Activated B cell treated with CpG ODN at 0.5 μM for 24 hours (primary cell): Measurements from ENCODE around the gene ZNF616. TPM values are rescaled to one million over a fixed set of nuclear protein-coding genes. Genes with fewer than 3 reads are reported as not detected.
"Not testable (repeated sequence)": the region's sequence is repeated elsewhere in the genome, so short reads cannot be mapped to it uniquely, and the experiment has no call there.

Experiments used
- ATAC-seq: fragments of 200-7000 bp; cut with Tn5 transposase; one replicate; pipeline ENCODE4 v1.10.0; 2021; ENCODE audit warnings: low read depth, mild to moderate bottlenecking, moderate library complexity
- CTCF ChIA-PET: fragments of 350-600 bp; sonication (Branson Sonifier 250); formaldehyde crosslinking; loops from one replicate; lab custom pipeline; 2021; ENCODE audit warnings: antibody characterized with exemption; lab: Charles Lee
- POLR2A ChIA-PET: fragments of 350-600 bp; sonication (Branson Sonifier 250); formaldehyde crosslinking; loops from one replicate; lab custom pipeline; 2021; ENCODE audit warnings: antibody characterized with exemption; lab: Charles Lee
- DNase-seq: peaks from one replicate; pipeline ENCODE4 v3.0.0; 2022
- H3K27ac Mint-ChIP-seq: one replicate; pipeline ENCODE4 v1.8.0; 2020; ENCODE audit warnings: mixed read lengths
- H3K27me3 Mint-ChIP-seq: one replicate; pipeline ENCODE4 v1.8.0; 2021; ENCODE audit warnings: mixed read lengths
- H3K36me3 Mint-ChIP-seq: one replicate; pipeline ENCODE4 v1.8.0; 2021; ENCODE audit warnings: low read depth, mixed read lengths
- H3K4me1 Mint-ChIP-seq: one replicate; pipeline ENCODE4 v1.8.0; 2021; ENCODE audit warnings: mixed read lengths
- H3K4me3 Mint-ChIP-seq: one replicate; pipeline ENCODE4 v1.8.0; 2020; ENCODE audit warnings: mild to moderate bottlenecking, mixed read lengths
- H3K9me3 Mint-ChIP-seq: one replicate; pipeline ENCODE4 v1.8.0; 2020; ENCODE audit warnings: mixed read lengths
- intact Hi-C: fragments of 100-400 bp; cut with micrococcal nuclease; formaldehyde crosslinking; loops from one replicate; pipeline ENCODE4 v1.15.1; 2024
- total RNA-seq: library from RNA; stranded (reverse); gene quantifications from 2 replicates; pipeline ENCODE4 v1.2.3, GENCODE V29; 2022
- TF ChIP-seq, protein P1 (sequence below): fragments of 200-600 bp; IDR thresholded peaks from one replicate; pipeline ENCODE4 v1.8.0; 2022; ENCODE audit warnings: antibody characterized with exemption, mild to moderate bottlenecking

The ZNF616 gene
- total RNA-seq, 1 donor from 2014 or later: 7.4 TPM

DNA sequence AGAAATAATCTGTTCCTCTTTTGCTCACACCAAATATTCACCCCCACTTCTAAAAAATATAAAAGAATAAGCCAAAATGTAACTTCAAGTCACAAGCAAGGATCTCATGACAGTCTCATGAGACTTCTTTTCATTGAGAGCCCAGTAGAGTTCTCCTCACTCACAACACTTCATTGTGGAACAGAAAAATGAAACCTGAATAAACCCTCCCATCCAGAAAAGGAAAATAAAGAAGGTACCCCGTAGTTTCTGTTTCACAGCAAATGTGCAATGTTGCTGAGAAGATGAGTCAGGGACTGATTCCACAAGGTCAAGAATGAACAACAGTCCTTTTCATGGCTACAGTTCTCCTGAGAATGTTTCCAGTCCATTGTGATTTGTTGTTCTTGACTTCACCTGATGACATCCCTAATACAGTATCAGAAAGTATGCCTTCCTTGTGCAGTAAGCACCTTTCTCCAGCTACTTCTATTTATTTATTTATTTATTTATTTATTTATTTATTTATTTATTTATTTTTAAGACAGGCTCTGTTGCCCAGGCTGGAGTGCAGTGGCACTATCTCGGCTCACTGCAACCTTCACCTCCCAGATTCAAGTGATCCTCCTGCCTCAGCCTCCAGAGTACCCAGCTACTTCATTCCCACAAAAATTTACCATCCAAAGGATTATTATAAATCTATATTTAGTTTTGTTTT lies 37.7 kb downstream of the ZNF616 start:
- Mint-ChIP-seq H3K27ac (no peak overlapping the region), H3K4me1 (no peaks in the 10 kb centered on the region), H3K4me3 (no peak overlapping the region), H3K27me3 (no peaks in the 10 kb centered on the region), H3K9me3 (peaks cover 28% of the 10 kb centered on the region), H3K36me3 (peaks cover 7% of the 10 kb centered on the region)
- no peak for DNase-seq
- intact Hi-C loops: no loop called here
- ATAC-seq: no peak
- TF ChIP-seq, protein P1, sequence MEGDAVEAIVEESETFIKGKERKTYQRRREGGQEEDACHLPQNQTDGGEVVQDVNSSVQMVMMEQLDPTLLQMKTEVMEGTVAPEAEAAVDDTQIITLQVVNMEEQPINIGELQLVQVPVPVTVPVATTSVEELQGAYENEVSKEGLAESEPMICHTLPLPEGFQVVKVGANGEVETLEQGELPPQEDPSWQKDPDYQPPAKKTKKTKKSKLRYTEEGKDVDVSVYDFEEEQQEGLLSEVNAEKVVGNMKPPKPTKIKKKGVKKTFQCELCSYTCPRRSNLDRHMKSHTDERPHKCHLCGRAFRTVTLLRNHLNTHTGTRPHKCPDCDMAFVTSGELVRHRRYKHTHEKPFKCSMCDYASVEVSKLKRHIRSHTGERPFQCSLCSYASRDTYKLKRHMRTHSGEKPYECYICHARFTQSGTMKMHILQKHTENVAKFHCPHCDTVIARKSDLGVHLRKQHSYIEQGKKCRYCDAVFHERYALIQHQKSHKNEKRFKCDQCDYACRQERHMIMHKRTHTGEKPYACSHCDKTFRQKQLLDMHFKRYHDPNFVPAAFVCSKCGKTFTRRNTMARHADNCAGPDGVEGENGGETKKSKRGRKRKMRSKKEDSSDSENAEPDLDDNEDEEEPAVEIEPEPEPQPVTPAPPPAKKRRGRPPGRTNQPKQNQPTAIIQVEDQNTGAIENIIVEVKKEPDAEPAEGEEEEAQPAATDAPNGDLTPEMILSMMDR: no peak
- ChIA-PET POLR2A (no interaction called here), CTCF (no interaction called here)

GRCh38 chr19:52099497-52100138 lies 40.1 kb downstream of the ZNF616 start:
- Mint-ChIP-seq H3K36me3 (peaks cover 12% of the 10 kb centered on the region), H3K27me3 (no peaks in the 10 kb centered on the region), H3K27ac (no peak overlapping the region), H3K4me1 (peaks cover 14% of the 10 kb centered on the region), H3K4me3 (no peak overlapping the region), H3K9me3 (peaks cover 26% of the 10 kb centered on the region)
- CTCF ChIA-PET: no interaction called here
- ATAC-seq (no peak), DNase-seq (no peak)
- POLR2A ChIA-PET: no interaction called here
- TF ChIP-seq, protein P1: no peak
- intact Hi-C loops: loop anchor here (5.0 to 10.0 kb wide), 4 partner anchors 52 to 295 kb away; partner anchors contain the start of genes ZNF432, ZNF528 and ZNF613

GRCh38 chr19:52096416-52096815 lies 43.3 kb downstream of the ZNF616 start:
- ATAC-seq: not testable (repeated sequence)
- H3K4me1 Mint-ChIP-seq: peaks cover 30% of the 10 kb centered on the region
- peak overlapping the region; percentile 98 for H3K4me3 Mint-ChIP-seq

GRCh38 chr19:52095172-52096014 lies 44.3 kb downstream of the ZNF616 start, which contains the start of gene ZNF841:
ZNF841 (minus strand) TSS chr19:52095765; CDS start chr19:52084801, 10,964 bp downstream.
- peaks cover 36% of the 10 kb centered on the region for H3K9me3 Mint-ChIP-seq
- intact Hi-C loops: loop anchor here (1.0 to 10.0 kb wide), 6 partner anchors 43 to 299 kb away; partner anchors contain the start of genes ZNF432, ZNF528, ZNF613 and ZNF616

More at GRCh38 chr19:52096416-52096815, 43.3 kb downstream of the ZNF616 start:
- H3K9me3 Mint-ChIP-seq: peaks cover 31% of the 10 kb centered on the region
- peaks cover 43% of the 10 kb centered on the region for H3K36me3 Mint-ChIP-seq
- intact Hi-C loops: loop anchor here (5.0 to 10.0 kb wide), 4 partner anchors 49 to 298 kb away; partner anchors contain the start of genes ZNF432, ZNF528 and ZNF613
- H3K27ac Mint-ChIP-seq, CTCF ChIA-PET, DNase-seq, H3K27me3 Mint-ChIP-seq: not testable (repeated sequence)
- POLR2A ChIA-PET: interaction anchor here (0.6 kb wide), 1 partner anchor 75 kb away, joined by 6 read pairs; the partner anchor contains the start of gene ZNF836

More at GRCh38 chr19:52095172-52096014, 44.3 kb downstream of the ZNF616 start, which contains the start of gene ZNF841:
- POLR2A ChIA-PET: interaction anchor here (0.6 to 1.7 kb wide), 3 partner anchors 47 to 595 kb away, joined by 4 to 10 read pairs (median 4); partner anchors contain the start of genes PPP2R1A and ZNF432
- Mint-ChIP-seq H3K4me3 (peak within 1 kb of the TSS; percentile 98), H3K27ac (peak within 1 kb of the TSS; percentile 94), H3K4me1 (peaks cover 30% of the 10 kb centered on the region), H3K27me3 (no peaks in the 10 kb centered on the region), H3K36me3 (peaks cover 54% of the 10 kb centered on the region)
- CTCF ChIA-PET: no interaction called here
- TF ChIP-seq, protein P1: no peak
- DNase-seq (peak; percentile 86), ATAC-seq (peak; percentile 98)
